ENCODE measurements around the gene ZNF691.
"Not testable (repeated sequence)": the region's sequence is repeated elsewhere in the genome, so short reads cannot be mapped to it uniquely, and the experiment has no call there.

ZNF691 gene

DNA sequence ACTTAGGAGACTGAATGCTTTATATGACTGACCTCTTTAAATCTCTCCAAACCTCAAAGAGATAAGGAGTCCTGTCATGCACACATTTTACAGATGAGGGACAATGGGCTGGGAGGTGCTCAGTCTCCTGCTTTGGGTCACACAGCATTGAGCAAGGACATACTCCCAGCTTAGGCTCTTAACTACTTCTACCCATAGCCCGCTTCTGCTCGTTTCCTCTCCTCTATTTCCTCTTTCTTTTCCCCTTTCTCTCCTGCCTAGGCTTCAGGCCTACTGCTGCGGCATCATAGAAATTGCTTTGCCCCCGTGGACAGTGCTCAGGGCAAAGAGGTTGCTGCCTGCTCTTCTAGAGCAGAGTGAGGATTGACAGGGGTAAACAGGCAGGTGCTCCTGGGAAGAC is 12.4 kb upstream of the ZNF691 start:
- no peak for DNase-seq

DNA sequence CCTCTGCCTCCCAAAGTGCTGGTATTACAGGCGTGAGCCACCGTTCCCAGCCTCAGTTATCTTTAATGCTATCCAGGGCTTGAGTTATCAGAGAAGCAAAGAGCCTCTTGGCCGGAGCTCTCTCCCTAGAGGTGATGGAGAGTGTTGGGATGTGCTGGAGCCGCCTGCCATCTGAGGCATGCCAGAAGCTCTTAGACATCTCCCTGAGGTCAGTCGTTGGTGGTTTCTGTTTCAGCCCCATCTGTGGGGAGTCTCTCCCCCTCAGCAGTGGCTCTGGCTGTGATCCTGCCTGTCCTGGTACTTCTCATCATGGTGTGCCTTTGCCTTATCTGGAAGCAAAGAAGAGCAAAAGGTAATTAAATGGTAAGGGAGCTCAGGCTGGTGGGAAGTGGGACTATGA is 11.6 kb upstream of the ZNF691 start:
- DNase-seq, result no peak

DNA sequence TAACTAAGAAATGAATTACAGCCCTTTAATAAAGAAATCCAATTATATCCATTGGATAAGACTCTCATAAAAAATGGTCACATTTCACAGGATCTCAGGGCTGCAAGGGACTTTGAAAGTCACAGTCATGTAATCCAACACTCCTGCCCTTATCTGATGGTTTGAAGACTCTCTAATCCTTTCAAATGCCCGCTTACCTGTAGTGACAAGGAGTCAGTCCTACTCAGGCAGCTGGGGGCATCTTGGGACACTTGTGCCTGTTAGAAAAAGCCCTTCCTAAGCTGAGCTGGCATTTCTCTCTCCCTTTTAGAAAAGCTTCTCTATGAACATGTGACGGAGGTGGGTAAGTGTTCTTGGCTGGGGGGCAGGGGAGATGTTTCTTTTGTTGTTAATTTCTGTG is 11.0 kb upstream of the ZNF691 start:
- DNase-seq, result no peak

DNA sequence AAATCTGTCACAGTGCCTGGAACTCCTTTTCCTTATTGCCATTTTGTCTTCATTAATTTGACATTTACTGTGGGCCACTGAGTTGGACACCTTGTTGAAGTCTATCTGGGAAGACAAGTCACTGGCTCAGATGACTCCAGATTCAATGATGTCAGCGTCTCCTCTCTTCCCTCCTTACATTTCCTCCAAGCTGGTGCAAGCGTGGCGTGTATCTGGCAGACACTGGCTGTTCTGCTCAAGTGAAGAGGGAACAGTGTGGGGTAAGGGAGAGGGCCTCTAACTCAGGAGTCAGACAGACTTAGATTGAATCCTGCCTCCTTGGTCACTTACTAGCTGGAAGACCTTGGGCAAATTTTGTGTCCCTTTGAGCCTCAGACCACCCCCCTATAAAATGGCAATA is 8.7 kb upstream of the ZNF691 start:
- no peak for DNase-seq

DNA sequence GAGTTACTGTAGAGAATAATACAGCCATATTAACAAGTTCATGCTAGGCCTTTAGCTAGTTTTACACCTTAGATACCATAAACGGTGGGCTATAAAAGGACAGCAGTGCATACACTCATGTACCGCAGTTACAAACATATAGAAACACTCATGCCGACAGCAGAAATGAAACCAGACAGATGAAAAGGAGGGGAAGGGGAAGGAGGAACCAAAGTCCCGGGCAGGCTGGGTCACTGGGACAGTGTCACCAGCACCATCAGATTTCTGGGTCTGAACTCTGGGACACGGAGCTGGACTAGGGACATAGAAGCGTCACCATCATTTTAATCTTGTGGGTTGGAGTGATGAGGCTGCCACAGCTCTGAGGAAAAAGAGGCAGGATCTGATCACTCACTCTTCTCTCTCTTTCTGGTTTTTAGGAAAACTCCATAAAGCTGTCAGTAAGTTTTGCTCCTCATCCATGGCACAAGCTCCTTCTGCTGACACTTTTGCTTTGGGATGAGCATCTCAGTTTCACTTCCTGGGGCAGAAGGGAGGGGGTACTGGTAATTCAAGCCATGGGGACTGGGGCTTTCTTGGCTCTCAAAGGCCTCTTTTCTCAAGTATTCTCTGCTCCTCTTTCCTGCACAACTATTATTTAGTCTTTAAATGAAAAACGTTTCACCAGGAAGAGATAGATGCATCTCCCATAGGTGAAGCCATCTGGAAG is 7.8 kb upstream of the ZNF691 start:
- DNase-seq, result no peak

DNA sequence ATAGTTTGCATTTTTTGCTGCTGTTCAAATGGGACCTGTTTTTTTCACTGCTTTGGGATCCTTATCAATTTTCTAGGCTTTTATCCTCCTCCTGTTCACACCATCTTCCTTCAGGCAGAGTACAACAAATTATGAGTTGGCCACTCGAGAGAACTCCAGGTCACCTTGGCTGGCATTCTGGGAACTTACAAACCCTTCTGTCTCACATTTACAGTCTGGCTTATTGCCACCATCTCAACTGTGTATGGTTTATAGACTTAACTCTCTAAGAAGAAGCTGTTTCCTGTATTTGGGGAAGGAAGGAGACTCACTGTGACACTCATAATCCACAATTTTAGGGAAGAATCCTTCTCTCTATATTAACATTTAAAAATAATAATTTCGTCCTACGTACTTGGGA is 5.4 kb upstream of the ZNF691 start:
- DNase-seq, result no peak

DNA sequence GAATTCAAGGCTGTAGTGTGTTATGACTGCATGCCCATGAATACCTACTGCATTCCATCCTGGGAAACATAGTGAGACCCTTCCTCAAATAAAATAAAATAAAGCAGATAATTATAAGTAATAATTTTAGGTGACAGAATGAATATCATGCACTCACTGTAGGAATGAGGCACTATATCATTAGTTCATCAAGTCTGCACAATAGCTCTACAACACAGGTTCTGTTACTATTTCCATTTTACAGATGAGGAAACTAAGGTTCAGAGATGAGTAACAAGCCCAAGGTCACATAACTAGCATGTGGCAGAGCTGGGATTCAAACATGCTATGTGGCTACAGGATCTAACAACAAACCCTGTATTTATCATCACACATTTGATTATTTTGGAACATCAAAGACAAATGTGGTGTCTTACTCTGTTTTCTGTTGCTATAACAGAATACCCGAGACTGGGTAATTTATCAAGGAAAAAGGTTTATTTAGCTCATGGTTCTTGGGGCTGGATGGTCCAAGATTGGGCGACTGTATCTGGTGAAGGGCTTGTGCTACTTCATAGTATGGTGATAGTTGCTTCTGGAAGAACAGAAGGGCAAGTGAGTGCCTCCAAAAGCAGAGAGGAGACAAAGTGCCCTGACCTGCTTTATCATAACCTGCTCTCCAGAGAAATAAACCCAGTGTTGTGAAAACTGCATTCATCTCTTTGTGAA is 4.8 kb upstream of the ZNF691 start:
- no peak for DNase-seq

DNA sequence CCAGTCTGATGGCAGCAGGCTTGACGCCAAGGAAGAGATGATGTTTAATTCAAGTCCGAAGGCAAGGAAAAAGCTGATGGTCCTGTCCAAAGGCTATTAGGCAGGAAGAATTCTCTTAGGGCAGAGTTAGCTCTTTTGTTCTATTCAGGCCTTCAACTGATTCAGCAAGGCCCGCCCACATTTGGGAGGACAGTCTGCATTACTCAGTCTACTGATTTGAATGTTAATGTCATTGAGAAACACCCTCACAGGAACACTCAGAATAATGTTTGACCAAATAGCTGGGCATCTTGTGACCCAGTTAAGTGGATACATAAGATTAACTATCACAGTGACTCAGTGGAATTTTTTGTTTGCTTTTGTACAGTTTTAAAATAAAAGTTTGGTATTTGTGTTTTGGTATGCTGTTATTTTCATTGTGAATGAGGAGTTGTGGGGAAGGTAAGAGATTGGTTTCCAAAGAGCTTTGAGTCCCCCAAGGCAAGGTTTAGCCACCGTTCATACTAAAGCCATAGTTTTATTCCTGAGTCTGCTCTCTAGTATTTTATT is 1.7 kb upstream of the ZNF691 start:
- no peak for DNase-seq

DNA sequence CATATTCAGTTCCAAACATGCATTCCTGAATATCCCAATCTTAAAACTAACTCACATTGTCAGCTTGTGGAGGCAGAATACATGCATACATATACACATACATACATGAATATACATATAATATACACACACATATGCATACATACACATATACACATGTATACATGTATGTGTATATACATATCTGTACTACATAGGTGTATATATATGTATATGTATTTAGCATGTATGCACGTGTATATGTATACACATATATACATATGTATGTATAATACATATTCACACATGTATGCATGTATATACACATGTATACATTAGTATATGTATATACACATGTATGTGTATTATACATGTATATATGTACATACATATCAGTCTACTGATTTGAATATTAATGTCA is 1.2 kb upstream of the ZNF691 start:
- DNase-seq, result no peak

DNA sequence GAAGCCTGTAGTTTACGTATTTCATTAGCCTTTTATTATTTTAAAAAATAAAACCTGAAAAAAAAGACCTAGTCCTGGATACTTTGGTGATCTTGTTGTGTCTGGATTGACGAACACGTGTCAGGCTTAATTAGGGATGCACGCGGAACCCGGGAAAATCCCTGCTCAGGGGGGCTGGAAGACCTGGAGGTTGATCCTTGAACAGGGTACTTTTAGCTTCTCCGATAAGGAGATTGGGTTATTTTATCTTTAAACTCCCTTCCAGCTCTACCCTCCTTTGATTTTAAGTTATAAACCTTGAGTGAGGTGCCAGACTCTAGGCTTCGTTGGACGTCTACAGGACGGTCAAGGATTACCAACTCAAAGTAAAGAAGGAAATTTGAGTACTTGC is 552 bp upstream of the ZNF691 start:
- DNase-seq, result no peak

DNA sequence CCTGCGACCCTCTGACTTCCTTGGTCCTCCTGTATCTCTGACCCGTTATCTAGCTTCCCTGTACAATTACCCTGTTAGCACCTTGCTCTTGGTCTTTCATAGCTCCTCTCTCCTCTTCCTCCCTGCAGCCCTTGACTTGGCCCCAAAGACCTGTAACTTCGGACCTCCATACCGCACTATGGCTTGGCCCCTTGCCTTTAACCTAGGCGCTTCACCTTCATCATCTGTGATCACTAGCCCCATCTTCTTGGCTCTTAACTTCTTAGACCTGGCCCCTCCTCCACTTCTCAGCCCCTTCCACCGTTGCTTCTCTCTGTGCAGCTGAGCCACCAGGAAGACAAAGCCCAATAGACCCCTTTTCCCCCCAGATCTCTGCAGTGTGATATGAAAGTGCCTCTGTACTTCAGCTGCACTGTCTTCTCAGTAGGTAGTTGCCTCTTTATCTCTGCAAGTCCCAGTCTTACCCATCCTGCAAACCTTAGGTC is 740 bp downstream of the ZNF691 start:
- DNase-seq, result no peak

DNA sequence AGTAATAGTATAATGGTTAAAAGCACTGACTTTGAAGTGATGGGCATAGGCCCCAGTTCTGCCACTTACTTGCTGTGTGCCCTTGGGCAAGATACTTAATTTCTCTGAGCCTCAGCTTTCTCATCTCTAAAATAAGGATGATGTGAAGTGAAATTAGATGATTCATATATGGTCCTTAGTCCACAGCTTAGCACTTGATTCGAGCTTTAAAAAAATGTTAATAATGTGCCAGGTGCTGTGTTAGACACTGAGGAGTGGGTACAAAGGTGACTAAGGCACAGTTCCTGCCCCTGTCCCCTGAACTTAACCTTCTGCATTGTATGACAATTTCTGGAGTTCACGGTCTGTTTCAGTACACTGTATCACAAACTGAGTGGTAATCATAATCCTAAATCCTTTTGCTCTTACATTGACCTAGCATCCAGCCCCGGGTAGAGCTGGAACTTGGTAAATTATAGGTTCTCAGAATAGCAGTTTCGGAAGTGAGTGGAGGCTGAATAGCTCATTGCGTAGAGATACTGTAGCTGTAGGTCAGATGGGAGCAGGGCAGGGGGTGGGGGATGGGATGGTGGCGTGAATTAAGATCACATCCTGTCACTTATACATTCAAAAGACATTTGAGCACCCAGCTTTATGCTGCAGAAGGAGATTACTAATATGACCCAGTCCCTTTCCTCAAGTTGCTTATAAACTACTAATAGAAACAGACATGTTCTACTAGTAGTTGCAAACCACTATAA is 1.5 kb downstream of the ZNF691 start:
- no peak for DNase-seq

DNA sequence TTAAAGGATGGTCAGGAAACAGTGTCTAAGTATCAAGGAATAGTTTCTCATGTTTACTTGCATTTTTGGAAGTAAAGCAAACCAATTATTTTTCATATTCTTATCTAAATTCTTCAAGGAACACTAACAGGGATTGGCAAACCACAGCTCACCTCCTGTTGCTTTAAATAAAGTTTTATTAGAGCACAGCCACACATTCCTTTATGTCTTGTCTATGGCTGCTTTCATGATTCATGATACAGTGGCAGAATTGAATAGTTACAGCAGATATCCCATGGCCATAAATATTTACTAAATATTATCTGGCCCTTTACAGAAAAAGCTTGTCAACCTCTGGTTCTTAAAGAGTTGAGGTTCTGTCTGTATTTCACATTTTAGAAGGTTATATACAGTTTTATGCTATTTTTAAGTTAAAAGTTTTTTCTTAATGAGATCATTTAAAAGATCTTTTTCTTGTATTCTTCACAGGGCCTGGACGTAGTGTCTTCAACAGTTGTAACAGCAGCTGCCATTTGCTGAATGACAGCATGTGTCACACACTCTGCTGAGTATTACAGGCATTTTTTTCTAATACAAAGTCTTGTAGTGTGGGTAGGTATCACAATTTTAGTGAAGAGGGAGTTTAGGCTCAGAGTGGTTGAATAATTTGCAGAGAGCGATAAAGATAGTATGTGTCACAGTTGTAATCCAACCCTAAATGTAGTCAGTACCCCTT is 2.6 kb downstream of the ZNF691 start:
- no peak for DNase-seq

DNA sequence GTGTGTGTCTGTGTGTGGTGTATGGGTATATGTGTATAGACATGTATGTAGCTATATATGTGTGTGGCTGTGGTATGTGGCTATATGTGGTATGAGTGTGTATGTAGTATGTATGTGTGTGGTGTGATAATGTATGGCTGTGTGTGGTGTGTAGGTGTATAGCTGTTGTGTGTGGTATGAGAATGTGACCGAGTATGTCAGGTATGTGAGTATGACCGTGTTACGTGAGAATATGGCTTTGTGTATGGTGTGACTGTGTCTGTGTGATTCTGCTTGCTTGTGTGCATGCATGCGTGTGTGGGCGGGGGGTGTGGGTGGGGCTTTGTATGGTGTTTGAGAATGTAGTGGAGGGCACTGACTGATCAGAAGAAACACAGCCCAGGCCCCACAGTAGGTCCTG is 3.5 kb downstream of the ZNF691 start:
- no peak for DNase-seq

DNA sequence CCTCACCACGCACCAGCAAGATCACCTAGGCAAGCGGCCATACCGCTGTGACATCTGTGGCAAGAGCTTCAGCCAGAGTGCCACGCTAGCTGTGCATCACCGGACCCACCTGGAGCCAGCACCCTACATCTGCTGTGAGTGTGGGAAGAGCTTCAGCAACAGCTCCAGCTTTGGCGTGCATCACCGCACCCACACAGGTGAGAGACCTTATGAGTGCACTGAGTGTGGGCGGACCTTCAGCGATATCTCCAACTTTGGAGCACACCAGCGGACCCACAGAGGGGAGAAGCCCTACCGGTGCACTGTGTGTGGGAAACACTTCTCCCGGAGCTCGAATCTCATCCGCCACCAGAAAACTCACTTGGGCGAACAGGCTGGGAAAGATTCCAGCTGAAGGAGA is 5.0 kb downstream of the ZNF691 start:
- no peak for DNase-seq

DNA sequence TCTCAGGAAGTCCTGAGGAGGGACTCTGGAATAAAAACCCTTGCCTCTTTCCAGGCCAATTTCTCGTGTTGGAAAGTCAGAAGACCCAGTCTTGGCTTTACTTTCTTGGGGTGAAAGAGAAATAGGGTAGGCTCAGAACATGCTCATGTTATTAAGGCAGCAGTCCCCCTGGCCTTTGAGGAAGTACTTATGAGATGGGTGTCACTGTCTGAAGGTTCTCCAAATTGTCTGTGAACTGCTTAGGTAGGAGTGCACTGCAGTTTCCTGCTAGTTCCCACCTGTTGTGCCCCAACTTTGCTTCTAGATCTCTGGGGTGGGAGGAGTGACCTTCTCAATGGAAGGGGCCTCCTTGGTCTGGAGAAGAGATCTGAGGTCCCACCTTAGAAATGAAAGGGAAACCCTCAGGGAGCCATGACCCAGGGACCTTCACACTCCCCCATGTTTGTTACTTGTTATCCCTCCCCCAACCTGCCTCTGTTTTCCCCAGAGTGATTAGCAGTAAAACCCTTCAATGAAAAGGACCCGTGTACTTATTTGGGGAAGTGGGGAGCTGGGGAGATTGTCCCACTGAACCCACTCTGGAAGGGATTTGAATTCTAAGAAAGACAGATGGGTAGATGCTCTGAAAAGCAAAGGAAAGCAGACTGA is 5.7 kb downstream of the ZNF691 start:
- DNase-seq, result no peak

DNA sequence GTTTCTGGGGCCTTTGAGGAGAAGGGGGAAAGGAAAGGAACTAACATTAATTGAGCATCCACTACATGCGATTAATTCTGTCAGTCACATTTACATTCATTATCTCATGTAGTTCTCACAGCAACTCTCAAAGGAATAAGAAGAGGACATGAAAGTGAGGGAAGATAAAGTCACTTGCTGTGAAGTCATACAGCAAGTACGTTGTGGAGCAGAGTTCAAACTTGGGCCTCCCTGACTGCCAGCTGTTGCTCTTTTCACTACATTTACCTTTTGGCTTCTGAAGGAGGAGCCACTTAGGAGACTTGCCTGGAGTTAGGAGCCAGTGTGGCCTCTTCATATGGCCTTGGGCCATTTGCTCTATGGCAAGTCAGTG is 6.2 kb downstream of the ZNF691 start:
- DNase-seq, result no peak

DNA sequence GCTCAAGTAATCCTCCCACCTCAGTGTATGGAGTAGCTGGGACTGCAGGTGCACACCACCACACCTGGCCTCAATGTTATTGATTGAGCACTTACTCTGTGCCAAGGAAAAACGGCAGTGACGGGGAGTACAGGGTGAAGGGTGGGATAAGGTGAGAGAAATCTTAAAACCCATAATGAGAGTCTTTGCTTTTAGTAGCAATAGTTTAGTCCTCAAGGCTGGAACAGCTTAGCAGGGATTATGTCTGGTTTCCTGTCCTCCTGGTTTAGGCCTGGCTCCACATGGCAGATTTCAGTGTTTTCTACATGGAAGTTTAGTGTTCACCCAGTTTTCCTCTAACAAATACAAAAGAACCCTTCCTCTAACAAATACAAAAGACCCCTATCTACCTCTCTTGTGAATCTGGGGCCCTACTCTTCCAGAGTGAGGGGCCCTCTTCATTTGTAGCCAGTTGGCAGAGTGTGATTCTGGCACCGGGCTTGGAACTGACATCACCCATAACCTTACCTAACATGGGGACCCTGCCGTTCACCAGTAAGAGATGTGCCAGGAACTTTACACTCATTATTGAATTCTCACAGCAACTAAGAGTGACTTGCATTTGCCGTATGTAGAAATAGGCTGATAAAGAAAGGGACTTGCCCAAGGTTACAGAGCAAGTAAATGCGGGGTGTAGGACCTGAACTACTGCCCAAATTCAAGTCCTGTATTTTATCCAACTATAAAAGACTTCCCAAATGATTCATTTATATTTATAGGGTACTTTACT is 6.9 kb downstream of the ZNF691 start:
- DNase-seq, result no peak

DNA sequence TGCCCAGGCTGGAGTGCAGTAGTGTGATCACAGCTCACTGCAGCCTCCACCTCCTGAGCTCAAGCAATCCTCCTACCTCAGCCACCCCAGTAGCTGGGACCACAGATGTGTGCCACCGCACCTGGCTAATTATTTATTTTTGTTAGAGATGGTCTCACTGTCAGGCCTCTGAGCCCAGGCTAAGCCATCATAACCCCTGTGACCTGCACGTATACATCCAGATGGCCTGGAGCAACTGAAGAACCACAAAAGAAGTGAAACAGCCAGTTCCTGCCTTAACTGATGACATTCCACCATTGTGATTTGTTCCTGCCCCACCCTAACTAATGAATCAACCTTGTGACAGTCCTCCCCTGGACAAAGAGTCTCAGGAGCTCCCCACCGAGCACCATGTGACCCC is 10.1 kb downstream of the ZNF691 start:
- not testable (repeated sequence) for DNase-seq

DNA sequence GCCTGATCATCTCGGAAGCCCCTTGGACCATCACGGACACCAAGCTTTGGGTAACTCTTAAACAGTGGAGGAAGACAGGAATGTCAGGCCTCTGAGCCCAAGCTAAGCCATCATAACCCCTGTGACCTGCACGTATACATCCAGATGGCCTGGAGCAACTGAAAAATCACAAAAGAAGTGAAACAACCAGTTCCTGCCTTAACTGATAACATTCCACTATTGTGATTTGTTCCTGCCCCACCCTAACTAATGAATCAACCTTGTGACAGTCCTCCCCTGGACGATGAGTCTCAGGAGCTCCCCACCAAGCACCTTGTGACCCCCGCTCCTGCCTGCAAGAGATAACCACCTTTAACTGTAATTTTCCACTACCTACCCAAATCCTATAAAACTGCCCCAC is 13.0 kb downstream of the ZNF691 start:
- not testable (repeated sequence) for DNase-seq

DNA sequence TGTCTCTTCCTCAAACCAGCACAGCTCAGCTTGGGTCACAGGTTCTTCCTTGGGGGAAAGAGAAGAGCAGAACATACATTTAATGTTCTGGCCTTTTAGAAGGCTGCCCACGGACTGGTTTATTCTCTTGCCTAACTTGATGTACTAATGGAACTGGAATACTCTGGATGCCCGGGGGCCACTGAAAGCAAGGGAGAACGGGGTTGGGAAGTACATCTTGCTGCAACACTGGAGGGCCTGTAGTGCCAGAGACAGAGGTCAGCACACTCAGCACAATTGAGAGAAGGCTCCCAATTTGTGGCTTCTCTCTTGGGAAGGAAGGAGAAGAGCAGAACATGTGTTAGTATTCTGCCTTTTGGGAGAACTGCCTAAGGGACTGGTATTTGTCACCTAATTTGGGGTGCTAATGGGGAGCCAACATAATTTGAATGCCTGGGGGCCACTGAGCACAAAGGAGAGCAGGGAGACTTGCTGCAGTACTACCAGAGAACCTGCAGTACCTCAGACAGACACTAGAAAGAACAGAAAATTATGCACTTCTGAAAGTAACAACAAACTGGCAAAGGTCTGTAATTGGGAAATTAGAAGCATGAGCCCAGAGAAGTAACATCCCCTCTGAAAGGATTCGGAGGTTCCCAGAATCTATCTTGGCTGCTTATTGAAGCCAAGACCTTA is 14.1 kb downstream of the ZNF691 start:
- no peak for DNase-seq

Data from NCI-H1092 (cell line).